GM18517 (cell line): ENCODE results near the gene SULT1C3.
A peak's percentile ranks its signal among the peaks of the same experiment; 100 is the strongest.

Experiments
- ATAC-seq: cut with Tn5 transposase; IDR thresholded peaks from one replicate; pipeline ENCODE4 v1.9.1; 2021; ENCODE audit warnings: mild to moderate bottlenecking, moderate library complexity; ENCODE audit not compliant: unreplicated experiment

SULT1C3 gene

DNA sequence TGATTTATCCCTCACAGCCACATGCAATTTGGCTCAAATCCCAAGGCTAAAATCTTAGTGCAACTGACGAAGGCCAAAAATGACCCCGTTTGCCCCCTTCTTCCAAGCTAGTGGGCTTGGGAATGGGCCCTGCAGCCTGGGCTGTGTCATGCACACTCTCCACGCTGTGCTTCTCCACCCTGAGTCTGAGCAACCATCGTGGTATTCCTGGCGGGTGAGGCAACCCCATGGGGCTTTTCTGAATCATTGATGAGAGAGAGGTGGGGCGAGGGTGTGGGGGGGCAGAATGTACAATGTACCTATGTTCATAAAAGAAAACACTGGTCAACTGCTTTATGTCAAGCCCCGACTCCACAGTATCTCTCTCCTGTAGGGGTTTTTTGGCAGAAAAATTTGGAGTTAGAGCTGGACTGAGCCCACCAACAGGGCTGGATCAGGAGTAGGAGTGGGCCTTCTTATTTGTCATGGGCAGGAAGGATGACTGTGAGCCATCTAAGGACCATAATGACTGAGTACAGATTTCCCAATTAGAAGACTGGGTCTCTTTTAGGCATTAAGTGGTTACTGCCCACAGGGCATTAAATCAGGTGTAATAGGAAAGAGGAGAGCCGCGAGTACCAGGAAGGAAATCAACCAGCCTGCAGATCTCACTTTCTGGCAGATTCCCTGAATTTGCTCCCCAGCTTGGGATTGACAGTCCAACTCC is 57.8 kb downstream of the SULT1C3 start:
- no peak for ATAC-seq

DNA sequence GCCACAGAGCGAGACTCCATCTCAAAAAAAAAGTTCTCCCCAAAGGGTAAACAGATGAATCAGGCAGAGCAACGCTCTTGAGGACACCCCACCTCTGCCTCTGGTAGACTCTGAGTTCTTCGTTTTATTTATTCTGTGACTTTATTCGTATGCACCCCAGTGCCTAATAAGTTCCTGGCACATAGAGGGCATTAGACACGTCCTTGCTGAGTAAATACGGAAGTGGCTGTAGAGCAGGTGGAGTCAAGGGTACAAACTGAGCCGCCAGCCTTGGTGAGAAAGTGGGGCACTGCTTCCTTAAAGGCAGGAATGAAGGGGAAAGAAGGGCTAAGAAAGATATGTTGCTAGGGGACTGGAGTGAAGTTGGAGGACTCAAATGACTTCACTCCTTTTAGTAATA is 61.8 kb downstream of the SULT1C3 start:
- ATAC-seq = no peak

GRCh38 chr2:108304975-108305374 is 65.2 kb downstream of the SULT1C3 start:
- peak; percentile 49 for ATAC-seq

- ATAC-seq = no peak
Observed at GRCh38 chr2:108305901-108306300, 66.1 kb downstream of the SULT1C3 start.

GRCh38 chr2:108309903-108310302 is 70.1 kb downstream of the SULT1C3 start:
- ATAC-seq = no peak
